HepG2 (cell line): ENCODE data around the gene VKORC1. TPM values are rescaled to one million over a fixed set of nuclear protein-coding genes. Genes with fewer than 3 reads are reported as not detected.

Experiments
- ARNT2 ChIP-seq: sonication (generic); formaldehyde crosslinking; IDR thresholded peaks from 2 replicates; pipeline ENCODE4 v1.8.0; 2022; ENCODE audit warnings: mild to moderate bottlenecking, low read depth, missing genetic modification reagents, moderate library complexity
- ATRX ChIP-seq: sonication (generic); formaldehyde crosslinking; IDR thresholded peaks from 2 replicates; pipeline ENCODE4 v1.4.0; 2020; ENCODE audit warnings: missing genetic modification reagents, borderline replicate concordance
- DZIP1 ChIP-seq: sonication (generic); formaldehyde crosslinking; IDR thresholded peaks from 2 replicates; pipeline ENCODE4 v1.5.0; 2020; ENCODE audit warnings: mild to moderate bottlenecking, missing genetic modification reagents
- FOXM1 ChIP-seq: sonication (generic); formaldehyde crosslinking; IDR thresholded peaks from 2 replicates; pipeline ENCODE4 v1.5.0; 2020; ENCODE audit warnings: missing genetic modification reagents
- HNRNPLL ChIP-seq: fragments of 200-400 bp; formaldehyde crosslinking; IDR thresholded peaks from 2 replicates; pipeline ENCODE4 v1.6.1; 2017; ENCODE audit warnings: mild to moderate bottlenecking, low read depth, low read length; ENCODE audit not compliant: poor library complexity, severe bottlenecking
- MAFG ChIP-seq: sonication (generic); formaldehyde crosslinking; IDR thresholded peaks from 2 replicates; pipeline ENCODE4 v1.5.1; 2020; ENCODE audit warnings: mild to moderate bottlenecking, missing genetic modification reagents
- NAIF1 ChIP-seq: sonication (generic); formaldehyde crosslinking; IDR thresholded peaks from 2 replicates; pipeline ENCODE4 v1.5.0; 2020; ENCODE audit warnings: mild to moderate bottlenecking, missing genetic modification reagents, borderline replicate concordance
- NPAS2 ChIP-seq: sonication (generic); formaldehyde crosslinking; IDR thresholded peaks from 2 replicates; pipeline ENCODE4 v1.8.0; 2022; ENCODE audit warnings: mild to moderate bottlenecking, missing genetic modification reagents, borderline replicate concordance
- PCBP1 ChIP-seq: fragments of 200-400 bp; formaldehyde crosslinking; IDR thresholded peaks from 2 replicates; pipeline ENCODE4 v1.6.1; 2017; ENCODE audit warnings: mild to moderate bottlenecking, low read depth, low read length, borderline replicate concordance
- RNF219 ChIP-seq: sonication (generic); formaldehyde crosslinking; IDR thresholded peaks from 2 replicates; pipeline ENCODE4 v1.5.0; 2020; ENCODE audit warnings: mild to moderate bottlenecking, missing genetic modification reagents
- RXRB ChIP-seq: IDR thresholded peaks from 2 replicates; pipeline ENCODE4 v1.6.1; 2016; ENCODE audit warnings: borderline replicate concordance, missing genetic modification reagents, missing compliant biosample characterization
- ZFP36L1 ChIP-seq: sonication (generic); formaldehyde crosslinking; IDR thresholded peaks from 2 replicates; pipeline ENCODE4 v1.8.0; 2022; ENCODE audit warnings: mild to moderate bottlenecking, missing genetic modification reagents, moderate library complexity
- ZMYM2 ChIP-seq: sonication (generic); formaldehyde crosslinking; IDR thresholded peaks from 2 replicates; pipeline ENCODE4 v1.8.0; 2022; ENCODE audit warnings: mild to moderate bottlenecking, missing genetic modification reagents
- ZNF253 ChIP-seq: sonication (generic); formaldehyde crosslinking; IDR thresholded peaks from 2 replicates; pipeline ENCODE4 v1.8.0; 2022; ENCODE audit warnings: mild to moderate bottlenecking, missing genetic modification reagents, borderline replicate concordance
- ZNF276 ChIP-seq: sonication (generic); formaldehyde crosslinking; IDR thresholded peaks from 2 replicates; pipeline ENCODE4 v1.4.0; 2020; ENCODE audit warnings: mild to moderate bottlenecking, low read depth, missing genetic modification reagents
- ZNF292 ChIP-seq: sonication (generic); formaldehyde crosslinking; IDR thresholded peaks from 2 replicates; pipeline ENCODE4 v1.8.1; 2022; ENCODE audit warnings: mild to moderate bottlenecking, low read depth, missing genetic modification reagents, borderline replicate concordance
- ZNF296 ChIP-seq: sonication (generic); formaldehyde crosslinking; conservative IDR thresholded peaks from 2 replicates; pipeline ENCODE4 v1.5.0; 2020; ENCODE audit warnings: mild to moderate bottlenecking, missing genetic modification reagents
- ZNF557 ChIP-seq: sonication (generic); formaldehyde crosslinking; IDR thresholded peaks from 2 replicates; pipeline ENCODE4 v1.4.0; 2020; ENCODE audit warnings: missing genetic modification reagents
- ZNF569 ChIP-seq: sonication (generic); formaldehyde crosslinking; IDR thresholded peaks from 2 replicates; pipeline ENCODE4 v1.5.0; 2020; ENCODE audit warnings: mild to moderate bottlenecking, missing genetic modification reagents, moderate library complexity, borderline replicate concordance
- ZNF589 ChIP-seq: sonication (generic); formaldehyde crosslinking; conservative IDR thresholded peaks from 2 replicates; pipeline ENCODE4 v1.8.0; 2022; ENCODE audit warnings: mild to moderate bottlenecking, moderate library complexity, missing genetic modification reagents
- ZNF672 ChIP-seq: sonication (generic); formaldehyde crosslinking; IDR thresholded peaks from 2 replicates; pipeline ENCODE4 v1.8.1; 2022; ENCODE audit warnings: missing genetic modification reagents
- polyA plus RNA-seq, 8 experiments: library from polyadenylated mRNA; depleted of rRNA in 3 of 8; stranded (reverse) in 7 of 8; unstranded in 1 of 8; fragments of >200 nt; fragmentation: Illumina TruSeq in 4 of 8; extraction: Trizol in 4 of 8; gene quantifications; 2 replicates each; pipeline versions ENCODE4 v1.2.1 to v1.2.3, GENCODE V29; 2011 to 2016; ENCODE audit warnings: low read depth in 4 of 8, missing spikeins in 1 of 8, mixed read lengths in 1 of 8; ENCODE audit not compliant: insufficient read depth in 1 of 8
- total RNA-seq, 5 experiments: library from RNA; depleted of rRNA; stranded (reverse); fragments of >200 nt; fragmentation: Illumina TruSeq; extraction: Trizol; gene quantifications; 2 replicates each; pipeline ENCODE4 v1.2.3, GENCODE V29; 2016; ENCODE audit warnings: low read depth in 1 of 5

The VKORC1 gene
- total and polyA plus RNA-seq, 2 of the 13 experiments (the other 11 are each of a cell fraction or from before 2014, with no cell fraction given): 141 to 615 TPM

- TF ChIP-seq RNF219 (CRISPR knock-in tag) (no peak), ARNT2 (CRISPR knock-in tag) (peak; percentile 30; the same call in 1 of the 2 replicates), DZIP1 (CRISPR knock-in tag) (no peak; the same call in none of the 2 replicates), ZNF569 (CRISPR knock-in tag) (no peak), ZNF292 (no peak), ZNF276 (peak; percentile 15; the same call in 1 of the 2 replicates), NAIF1 (peak; percentile 84; the same call in 1 of the 2 replicates), FOXM1 (no peak), ZNF557 (CRISPR knock-in tag) (no peak), ZNF672 (no peak), HNRNPLL (no peak), ZFP36L1 (no peak), ATRX (CRISPR knock-in tag) (no peak), ZNF589 (no peak), ZNF296 (CRISPR knock-in tag) (0 out of 2 replicates have a peak, but pooled peaks have one; percentile 81), PCBP1 (0 out of 2 replicates have a peak, but pooled peaks have one; percentile 44), RXRB (CRISPR knock-in tag) (peak; percentile 52; the same call in 1 of the 2 replicates), ZNF253 (no peak), ZMYM2 (CRISPR knock-in tag) (no peak), MAFG (no peak), NPAS2 (no peak)
Measured at GRCh38 chr16:31073142-31073969, 21.2 kb downstream of the VKORC1 start (continued).
